Mucosa of stomach (tissue), 1 donor: Measurements from ENCODE around the gene IMPDH1.

ENCODE experiments used
- H3K27me3 ChIP-seq: one replicate; pipeline ENCODE4 v1.7.0; 2013; ENCODE audit warnings: mild to moderate bottlenecking, low read length; ENCODE audit not compliant: control insufficient read depth, insufficient read depth
- H3K36me3 ChIP-seq: one replicate; pipeline ENCODE4 v1.7.0; 2013; ENCODE audit warnings: low read length; ENCODE audit not compliant: control insufficient read depth, insufficient read depth
- H3K4me1 ChIP-seq: one replicate; pipeline ENCODE4 v1.7.0; 2013; ENCODE audit warnings: mild to moderate bottlenecking, low read length; ENCODE audit not compliant: control insufficient read depth, insufficient read depth
- H3K4me3 ChIP-seq: one replicate; pipeline ENCODE4 v1.7.0; 2013; ENCODE audit warnings: low read length
- H3K9ac ChIP-seq: one replicate; pipeline ENCODE4 v1.7.0; 2013; ENCODE audit warnings: mild to moderate bottlenecking, low read length, moderate library complexity
- H3K9me3 ChIP-seq: one replicate; pipeline ENCODE4 v1.7.0; 2013; ENCODE audit warnings: mild to moderate bottlenecking, low read length, moderate library complexity; ENCODE audit not compliant: control insufficient read depth
- donor health status: Pancreatic carcinoma.

Gene IMPDH1

GRCh38 chr7:128343554-128344430 is 66.0 kb downstream of the IMPDH1 start, which contains the start of gene RBM28:
TSS of gene RBM28 (minus strand) at chr7:128343908. CDS start at chr7:128343793, 115 bp downstream.
- Histone ChIP-seq H3K9ac (peak within 1 kb of the TSS; percentile 64), H3K9me3 (no peaks in the 10 kb centered on the region), H3K36me3 (no peaks in the 10 kb centered on the region)

More at GRCh38 chr7:128343554-128344430, 66.0 kb downstream of the IMPDH1 start, which contains the start of gene RBM28:
- peak within 1 kb of the TSS; percentile 18 for H3K4me3 ChIP-seq
- peaks cover 11% of the 10 kb centered on the region for H3K4me1 ChIP-seq
- peaks cover 8% of the 10 kb centered on the region for H3K27me3 ChIP-seq
